ENCODE data around the gene CBX6. TPM values are rescaled to one million over a fixed set of nuclear protein-coding genes. Genes with fewer than 3 reads are reported as not detected.
A peak's percentile ranks its signal among the peaks of the same experiment; 100 is the strongest.

The CBX6 gene
- polyA plus RNA-seq, 2 of the 4 experiments (the other 2 are of a cell fraction) = 9.8 to 24.0 TPM

DNA sequence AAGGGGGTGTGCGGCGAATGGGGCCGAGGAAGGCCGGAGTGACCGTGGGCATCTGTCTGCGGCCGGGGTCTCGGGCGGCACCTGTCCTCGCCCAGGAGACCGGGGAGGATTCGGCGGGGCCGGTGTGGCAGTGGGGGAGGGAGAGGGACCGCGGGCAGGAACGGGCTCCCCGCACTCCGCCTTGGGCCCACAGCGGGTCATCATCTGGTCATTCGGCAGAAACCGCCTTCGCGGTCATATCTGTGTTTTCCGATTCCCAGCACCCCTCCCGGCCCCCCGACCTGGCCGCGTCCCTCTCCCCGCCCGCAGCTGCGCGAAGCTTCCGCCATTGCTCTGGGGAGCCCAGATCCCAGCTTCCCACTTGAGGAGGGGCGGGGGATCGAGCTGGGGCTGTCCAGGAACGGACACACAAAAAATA, 824 bp upstream of the CBX6 start:
- DNase-seq (ENCODE audit: low read depth in 1 of 2, low spot score in 1 of 2) (peak; percentile 37 to 59), ATAC-seq (peak; percentile 49 to 67), FAIRE-seq (no peak)
- no peaks in the 10 kb centered on the region for H3K9me3 ChIP-seq
- CTCF ChIA-PET = interaction anchor here (0.9 to 9.2 kb wide), 5 partner anchors 9 to 130 kb away, joined by 3 to 112 read pairs (median 5); no protein-coding TSS in a partner anchor
- peak overlapping the region; percentile 88 for H3K4me3 ChIP-seq
- TF ChIP-seq CHD4 (IDR thresholded peaks at IDR 0.05; ENCODE audit: borderline replicate concordance) (no peak), PHF8 (IDR thresholded peaks at IDR 0.05; ENCODE audit: borderline replicate concordance, low read depth) (peak; percentile 44; the same call in 1 of the 2 replicates), JUN (IDR thresholded peaks at IDR 0.05) (peak in 1 of 2 experiments; percentile 56; a peak in 2 of 5 replicates), NPAS2 (CRISPR knock-in tag; IDR thresholded peaks at IDR 0.05; ENCODE audit: borderline replicate concordance) (no peak), POLR2A (IDR thresholded peaks at IDR 0.05; ENCODE audit: low read length) (peak; percentile 62; the same call in 1 of the 2 replicates)
- TF ChIP-seq, protein P1, sequence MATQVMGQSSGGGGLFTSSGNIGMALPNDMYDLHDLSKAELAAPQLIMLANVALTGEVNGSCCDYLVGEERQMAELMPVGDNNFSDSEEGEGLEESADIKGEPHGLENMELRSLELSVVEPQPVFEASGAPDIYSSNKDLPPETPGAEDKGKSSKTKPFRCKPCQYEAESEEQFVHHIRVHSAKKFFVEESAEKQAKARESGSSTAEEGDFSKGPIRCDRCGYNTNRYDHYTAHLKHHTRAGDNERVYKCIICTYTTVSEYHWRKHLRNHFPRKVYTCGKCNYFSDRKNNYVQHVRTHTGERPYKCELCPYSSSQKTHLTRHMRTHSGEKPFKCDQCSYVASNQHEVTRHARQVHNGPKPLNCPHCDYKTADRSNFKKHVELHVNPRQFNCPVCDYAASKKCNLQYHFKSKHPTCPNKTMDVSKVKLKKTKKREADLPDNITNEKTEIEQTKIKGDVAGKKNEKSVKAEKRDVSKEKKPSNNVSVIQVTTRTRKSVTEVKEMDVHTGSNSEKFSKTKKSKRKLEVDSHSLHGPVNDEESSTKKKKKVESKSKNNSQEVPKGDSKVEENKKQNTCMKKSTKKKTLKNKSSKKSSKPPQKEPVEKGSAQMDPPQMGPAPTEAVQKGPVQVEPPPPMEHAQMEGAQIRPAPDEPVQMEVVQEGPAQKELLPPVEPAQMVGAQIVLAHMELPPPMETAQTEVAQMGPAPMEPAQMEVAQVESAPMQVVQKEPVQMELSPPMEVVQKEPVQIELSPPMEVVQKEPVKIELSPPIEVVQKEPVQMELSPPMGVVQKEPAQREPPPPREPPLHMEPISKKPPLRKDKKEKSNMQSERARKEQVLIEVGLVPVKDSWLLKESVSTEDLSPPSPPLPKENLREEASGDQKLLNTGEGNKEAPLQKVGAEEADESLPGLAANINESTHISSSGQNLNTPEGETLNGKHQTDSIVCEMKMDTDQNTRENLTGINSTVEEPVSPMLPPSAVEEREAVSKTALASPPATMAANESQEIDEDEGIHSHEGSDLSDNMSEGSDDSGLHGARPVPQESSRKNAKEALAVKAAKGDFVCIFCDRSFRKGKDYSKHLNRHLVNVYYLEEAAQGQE (IDR thresholded peaks at IDR 0.05) = no peak
- peak overlapping the region; percentile 99 to 100 for H3K27ac ChIP-seq
- 1% methylated on average over 22 of the region's 37 CpGs for WGBS (ENCODE audit: missing lambda C conversion rate)
- peak overlapping the region; percentile 91 for H3K4me2 ChIP-seq
- POLR2A ChIA-PET = interaction anchor here (2.0 kb wide), 1 partner anchor 52 kb away, joined by 17 read pairs; no protein-coding TSS in a partner anchor
- peaks cover 23% of the 10 kb centered on the region for H3K4me1 ChIP-seq

DNA sequence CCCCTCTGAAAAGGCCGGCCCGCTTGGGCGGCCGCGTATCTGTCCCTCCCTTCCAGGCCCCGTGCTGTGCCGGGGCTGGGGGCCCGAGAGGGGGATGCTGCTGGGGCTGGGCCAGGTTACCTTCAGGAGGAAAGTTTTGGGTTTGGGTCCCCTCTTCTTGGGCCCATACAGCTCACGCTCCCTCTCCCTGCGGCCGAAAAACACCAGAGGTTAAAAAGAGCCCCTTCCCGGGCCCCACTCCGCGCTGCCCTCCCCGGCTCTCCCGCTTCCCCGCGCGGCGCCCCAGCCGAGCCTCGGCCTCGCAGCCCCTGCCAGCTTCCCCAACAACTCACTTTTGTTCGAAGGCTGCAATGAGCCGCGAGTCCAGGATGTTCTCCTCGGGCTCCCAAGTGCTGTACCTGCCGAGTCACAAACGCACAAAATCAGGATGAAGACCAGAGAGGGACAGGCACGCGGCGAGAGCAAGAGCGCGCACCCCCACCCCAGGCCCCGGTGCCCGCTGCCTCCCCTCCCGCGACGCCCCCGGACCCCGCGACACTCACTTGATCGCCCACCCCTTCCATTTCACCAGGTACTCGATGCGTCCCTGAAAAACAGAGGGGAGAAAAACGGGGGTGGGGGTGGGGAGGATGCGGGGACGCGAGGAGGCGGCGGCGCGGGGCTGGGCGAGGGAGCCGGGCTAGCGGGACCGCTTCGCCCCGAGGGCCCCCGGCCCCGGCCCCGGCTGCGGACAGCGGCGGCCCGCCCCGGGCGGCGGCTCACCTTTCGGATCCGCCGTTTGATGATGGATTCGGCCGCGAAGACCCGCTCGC, 450 bp downstream of the CBX6 start:
- ATAC-seq (peak; percentile 25 to 27), FAIRE-seq (no peak), DNase-seq (ENCODE audit: low read depth in 1 of 2, low spot score in 1 of 2) (peak in 1 of 2 experiments; percentile 19)
- H3K4me2 ChIP-seq = peak overlapping the region; percentile 79
- ChIA-PET CTCF (interaction anchor here (0.6 to 9.2 kb wide), 13 partner anchors 7 to 268 kb away, joined by 3 to 112 read pairs (median 10); partner anchors contain the start of gene NPTXR), POLR2A (interaction anchor here (0.6 to 2.4 kb wide), 6 partner anchors 10 to 132 kb away, joined by 3 to 18 read pairs (median 8); no protein-coding TSS in a partner anchor)
- H3K4me3 ChIP-seq = peak overlapping the region; percentile 88
- H3K27ac ChIP-seq = peak overlapping the region; percentile 96 to 99
- H3K4me1 ChIP-seq = peaks cover 23% of the 10 kb centered on the region
- no peaks in the 10 kb centered on the region for H3K9me3 ChIP-seq
- WGBS (ENCODE audit: missing lambda C conversion rate) = 2% methylated on average over 9 of the region's 77 CpGs
- TF ChIP-seq HOXB5 (CRISPR knock-in tag; IDR thresholded peaks at IDR 0.05) (no peak), HOXB13 (CRISPR knock-in tag; IDR thresholded peaks at IDR 0.05; ENCODE audit: low read depth) (no peak), POLR2A (IDR thresholded peaks at IDR 0.05; ENCODE audit: low read length) (0 out of 2 replicates have a peak, but pooled peaks have one; percentile 20), ESRRA (IDR thresholded peaks at IDR 0.05; ENCODE audit: borderline replicate concordance, low read length) (no peak), FOSB (CRISPR knock-in tag; IDR thresholded peaks at IDR 0.05) (no peak), RAD21 (conservative IDR thresholded peaks at IDR 0.05 in 1 of 2, IDR thresholded peaks at IDR 0.05 in 1 of 2) (no peak)
- TF ChIP-seq, protein P2, sequence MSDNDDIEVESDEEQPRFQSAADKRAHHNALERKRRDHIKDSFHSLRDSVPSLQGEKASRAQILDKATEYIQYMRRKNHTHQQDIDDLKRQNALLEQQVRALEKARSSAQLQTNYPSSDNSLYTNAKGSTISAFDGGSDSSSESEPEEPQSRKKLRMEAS (IDR thresholded peaks at IDR 0.05) = peak; percentile 40; the same call in 1 of the 2 replicates

DNA sequence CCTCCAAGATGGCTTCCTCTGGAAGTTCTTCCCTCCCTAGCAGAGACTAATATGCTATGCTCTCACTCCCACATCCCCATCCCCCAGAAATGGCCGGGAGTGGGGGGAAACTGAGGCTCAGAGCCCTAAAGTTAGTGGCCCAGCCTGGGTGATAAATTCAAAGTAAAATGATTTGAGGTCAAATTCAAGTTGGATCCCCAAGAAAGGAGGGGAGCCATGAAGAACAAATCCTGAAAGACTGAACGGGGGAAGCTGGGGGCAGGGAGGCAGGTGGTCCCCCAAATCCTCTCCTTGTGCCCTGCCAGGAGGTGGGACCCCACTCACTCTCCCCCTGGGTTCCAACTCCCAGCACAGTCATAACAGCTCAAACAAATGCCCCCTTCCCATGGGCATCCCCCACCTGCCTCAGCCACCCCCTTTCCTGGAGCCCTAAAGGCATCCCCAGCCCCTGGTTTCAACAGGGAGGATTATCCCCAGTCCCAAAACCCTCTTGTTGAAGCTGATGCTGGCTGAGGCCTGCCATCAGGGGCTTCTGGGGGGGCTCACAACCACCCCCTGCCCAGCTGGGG, 1.1 kb downstream of the CBX6 start:
- DNase-seq (ENCODE audit: low read depth in 1 of 2, low spot score in 1 of 2) (no peak), ATAC-seq (peak in 1 of 2 experiments; percentile 11; a peak in 3 of 6 replicates), FAIRE-seq (no peak)
- Histone ChIP-seq H3K4me2 (peak overlapping the region; percentile 79), H3K9me3 (no peaks in the 10 kb centered on the region), H3K27ac (peak overlapping the region; percentile 96 to 99), H3K4me1 (peaks cover 23% of the 10 kb centered on the region), H3K4me3 (peak overlapping the region; percentile 88)
- TF ChIP-seq TFCP2L1 (CRISPR knock-in tag; IDR thresholded peaks at IDR 0.05) (no peak), HEYL (CRISPR knock-in tag; IDR thresholded peaks at IDR 0.05) (no peak), CEBPB (IDR thresholded peaks at IDR 0.05) (no peak), NFE2L2 (conservative IDR thresholded peaks at IDR 0.05; ENCODE audit: low read length) (no peak), FOXS1 (CRISPR knock-in tag; IDR thresholded peaks at IDR 0.05) (no peak), CHD2 (IDR thresholded peaks at IDR 0.05; ENCODE audit: low read length, partially characterized antibody) (no peak)
- TF ChIP-seq, protein P3, sequence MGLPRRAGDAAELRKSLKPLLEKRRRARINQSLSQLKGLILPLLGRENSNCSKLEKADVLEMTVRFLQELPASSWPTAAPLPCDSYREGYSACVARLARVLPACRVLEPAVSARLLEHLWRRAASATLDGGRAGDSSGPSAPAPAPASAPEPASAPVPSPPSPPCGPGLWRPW (IDR thresholded peaks at IDR 0.05) = no peak
- WGBS (ENCODE audit: missing lambda C conversion rate) = 22% methylated on average over 2 of the region's 2 CpGs
- POLR2A ChIA-PET = interaction anchor here (1.1 to 2.4 kb wide), 3 partner anchors 54 to 446 kb away, joined by 3 to 11 read pairs (median 5); no protein-coding TSS in a partner anchor
- CTCF ChIA-PET = interaction anchor here (0.6 to 9.2 kb wide), 35 partner anchors 8 to 659 kb away, joined by 3 to 112 read pairs (median 6); partner anchors contain the start of gene NPTXR

All from A549 (cell line).